ENCODE data around the gene TEPSIN. TPM values are rescaled to one million over a fixed set of nuclear protein-coding genes. Genes with fewer than 3 reads are reported as not detected.

Gene TEPSIN
- polyA plus RNA-seq, 2 donors = 21.6 to 40.3 TPM

GRCh38 chr17:81183807-81184206, 55.0 kb downstream of the TEPSIN start:
- H3K9me3 ChIP-seq (ENCODE audit: control insufficient read depth in 2 of 2, insufficient read depth in 1 of 2, low read depth in 1 of 2, low read length in 1 of 2) = peaks cover 0 to 7% of the 10 kb centered on the region in 2 donors
- no peaks in the 10 kb centered on the region for H3K4me1 ChIP-seq (ENCODE audit: control insufficient read depth in 2 of 2, insufficient read depth in 2 of 2, low read length in 1 of 2)
- no peak overlapping the region for H3K4me3 ChIP-seq (ENCODE audit: low read depth in 1 of 2, low read length in 2 of 2)
- H3K27me3 ChIP-seq (ENCODE audit: control insufficient read depth in 1 of 2, insufficient read depth in 2 of 2, low read length in 2 of 2) = peaks cover 0 to 8% of the 10 kb centered on the region in 2 donors
- H3K27ac ChIP-seq (ENCODE audit: low read depth in 2 of 2, low read length in 1 of 2) = no peak overlapping the region
- WGBS, 2 donors = 89 to 93% methylated on average over 11 of the region's 11 CpGs
- no peaks in the 10 kb centered on the region for H3K36me3 ChIP-seq (ENCODE audit: control insufficient read depth in 2 of 2, insufficient read depth in 2 of 2, low read length in 1 of 2)

- no peak overlapping the region for H3K27ac ChIP-seq (ENCODE audit: low read depth in 2 of 2, low read length in 1 of 2)
- H3K27me3 ChIP-seq (ENCODE audit: control insufficient read depth in 1 of 2, insufficient read depth in 2 of 2, low read length in 2 of 2) = peaks cover 0 to 8% of the 10 kb centered on the region in 2 donors
- no peak overlapping the region for H3K4me3 ChIP-seq (ENCODE audit: low read depth in 1 of 2, low read length in 2 of 2)
- 86 to 89% methylated on average over 10 of the region's 10 CpGs for WGBS, 2 donors
- no peaks in the 10 kb centered on the region for H3K36me3 ChIP-seq (ENCODE audit: control insufficient read depth in 2 of 2, insufficient read depth in 2 of 2, low read length in 1 of 2)
- H3K4me1 ChIP-seq (ENCODE audit: control insufficient read depth in 2 of 2, insufficient read depth in 2 of 2, low read length in 1 of 2) = no peaks in the 10 kb centered on the region
- H3K9me3 ChIP-seq (ENCODE audit: control insufficient read depth in 2 of 2, insufficient read depth in 1 of 2, low read depth in 1 of 2, low read length in 1 of 2) = peaks cover 0 to 7% of the 10 kb centered on the region in 2 donors
Measured at GRCh38 chr17:81183316-81183715, 55.5 kb downstream of the TEPSIN start.

- Histone ChIP-seq H3K9me3 (ENCODE audit: control insufficient read depth in 2 of 2, insufficient read depth in 1 of 2, low read depth in 1 of 2, low read length in 1 of 2) (peaks cover 0 to 7% of the 10 kb centered on the region in 2 donors), H3K4me1 (ENCODE audit: control insufficient read depth in 2 of 2, insufficient read depth in 2 of 2, low read length in 1 of 2) (no peaks in the 10 kb centered on the region), H3K36me3 (ENCODE audit: control insufficient read depth in 2 of 2, insufficient read depth in 2 of 2, low read length in 1 of 2) (no peaks in the 10 kb centered on the region), H3K27me3 (ENCODE audit: control insufficient read depth in 1 of 2, insufficient read depth in 2 of 2, low read length in 2 of 2) (peaks cover 0 to 8% of the 10 kb centered on the region in 2 donors), H3K27ac (ENCODE audit: low read depth in 2 of 2, low read length in 1 of 2) (no peak overlapping the region), H3K4me3 (ENCODE audit: low read depth in 1 of 2, low read length in 2 of 2) (no peak overlapping the region)
- 82 to 86% methylated on average over 5 of the region's 5 CpGs for WGBS, 2 donors
Measured at GRCh38 chr17:81182596-81182995, 56.3 kb downstream of the TEPSIN start.

- Histone ChIP-seq H3K36me3 (ENCODE audit: control insufficient read depth in 2 of 2, insufficient read depth in 2 of 2, low read length in 1 of 2) (no peaks in the 10 kb centered on the region), H3K27ac (ENCODE audit: low read depth in 2 of 2, low read length in 1 of 2) (no peak overlapping the region), H3K9me3 (ENCODE audit: control insufficient read depth in 2 of 2, insufficient read depth in 1 of 2, low read depth in 1 of 2, low read length in 1 of 2) (peaks cover 0 to 7% of the 10 kb centered on the region in 2 donors), H3K4me1 (ENCODE audit: control insufficient read depth in 2 of 2, insufficient read depth in 2 of 2, low read length in 1 of 2) (no peaks in the 10 kb centered on the region), H3K27me3 (ENCODE audit: control insufficient read depth in 1 of 2, insufficient read depth in 2 of 2, low read length in 2 of 2) (peaks cover 0 to 8% of the 10 kb centered on the region in 2 donors), H3K4me3 (ENCODE audit: low read depth in 1 of 2, low read length in 2 of 2) (no peak overlapping the region)
- 90 to 91% methylated on average over 19 of the region's 19 CpGs for WGBS, 2 donors
Measured at GRCh38 chr17:81181811-81182185, 57.1 kb downstream of the TEPSIN start.

- WGBS, 2 donors = 88 to 89% methylated on average over 49 of the region's 49 CpGs
- no peak overlapping the region for H3K27ac ChIP-seq (ENCODE audit: low read depth in 2 of 2, low read length in 1 of 2)
- H3K27me3 ChIP-seq (ENCODE audit: control insufficient read depth in 1 of 2, insufficient read depth in 2 of 2, low read length in 2 of 2) = peaks cover 0 to 8% of the 10 kb centered on the region in 2 donors
- no peaks in the 10 kb centered on the region for H3K36me3 ChIP-seq (ENCODE audit: control insufficient read depth in 2 of 2, insufficient read depth in 2 of 2, low read length in 1 of 2)
- H3K4me3 ChIP-seq (ENCODE audit: low read depth in 1 of 2, low read length in 2 of 2) = no peak overlapping the region
- peaks cover 0 to 7% of the 10 kb centered on the region in 2 donors for H3K9me3 ChIP-seq (ENCODE audit: control insufficient read depth in 2 of 2, insufficient read depth in 1 of 2, low read depth in 1 of 2, low read length in 1 of 2)
- H3K4me1 ChIP-seq (ENCODE audit: control insufficient read depth in 2 of 2, insufficient read depth in 2 of 2, low read length in 1 of 2) = no peaks in the 10 kb centered on the region
Measured at GRCh38 chr17:81180836-81181810, 57.7 kb downstream of the TEPSIN start.

- Histone ChIP-seq H3K27me3 (ENCODE audit: control insufficient read depth in 1 of 2, insufficient read depth in 2 of 2, low read length in 2 of 2) (peaks cover 0 to 8% of the 10 kb centered on the region in 2 donors), H3K36me3 (ENCODE audit: control insufficient read depth in 2 of 2, insufficient read depth in 2 of 2, low read length in 1 of 2) (no peaks in the 10 kb centered on the region), H3K4me1 (ENCODE audit: control insufficient read depth in 2 of 2, insufficient read depth in 2 of 2, low read length in 1 of 2) (no peaks in the 10 kb centered on the region), H3K9me3 (ENCODE audit: control insufficient read depth in 2 of 2, insufficient read depth in 1 of 2, low read depth in 1 of 2, low read length in 1 of 2) (peaks cover 0 to 7% of the 10 kb centered on the region in 2 donors), H3K27ac (ENCODE audit: low read depth in 2 of 2, low read length in 1 of 2) (no peak overlapping the region), H3K4me3 (ENCODE audit: low read depth in 1 of 2, low read length in 2 of 2) (no peak overlapping the region)
- 70 to 79% methylated on average over 12 of the region's 12 CpGs for WGBS, 2 donors
Measured at GRCh38 chr17:81179861-81180260, 59.0 kb downstream of the TEPSIN start.

- H3K9me3 ChIP-seq (ENCODE audit: control insufficient read depth in 2 of 2, insufficient read depth in 1 of 2, low read depth in 1 of 2, low read length in 1 of 2) = peaks cover 0 to 7% of the 10 kb centered on the region in 2 donors
- H3K27ac ChIP-seq (ENCODE audit: low read depth in 2 of 2, low read length in 1 of 2) = no peak overlapping the region
- WGBS, 2 donors = 70 to 74% methylated on average over 9 of the region's 9 CpGs
- peaks cover 0 to 4% of the 10 kb centered on the region in 2 donors for H3K27me3 ChIP-seq (ENCODE audit: control insufficient read depth in 1 of 2, insufficient read depth in 2 of 2, low read length in 2 of 2)
- no peaks in the 10 kb centered on the region for H3K36me3 ChIP-seq (ENCODE audit: control insufficient read depth in 2 of 2, insufficient read depth in 2 of 2, low read length in 1 of 2)
- H3K4me1 ChIP-seq (ENCODE audit: control insufficient read depth in 2 of 2, insufficient read depth in 2 of 2, low read length in 1 of 2) = no peaks in the 10 kb centered on the region
- no peak overlapping the region for H3K4me3 ChIP-seq (ENCODE audit: low read depth in 1 of 2, low read length in 2 of 2)
Measured at GRCh38 chr17:81179220-81179619, 59.6 kb downstream of the TEPSIN start.

Other genes with a start within 250 kb of the TEPSIN start
- 10 to 100 TPM; 21.5 to 26.7 TPM for gene CHMP6, start 247.2 kb downstream of the TEPSIN start, polyA plus RNA-seq
- gene BAIAP2, start 203.9 kb downstream of the TEPSIN start, polyA plus RNA-seq = 100 to 1,000 TPM in 1 of 2 donors, 10 to 100 TPM in 1; 91.2 to 107 TPM
- gene PVALEF, start 73.5 kb downstream of the TEPSIN start, polyA plus RNA-seq = not detected
- gene AATK, start 72.8 kb downstream of the TEPSIN start, polyA plus RNA-seq = 1 to 10 TPM; 1.1 to 1.2 TPM
- gene CEP131, start 16.1 kb downstream of the TEPSIN start, polyA plus RNA-seq = 1 to 10 TPM; 5.2 to 8.7 TPM
- gene NDUFAF8, start 263 bp upstream of the TEPSIN start, polyA plus RNA-seq = 10 to 100 TPM; 34.0 to 37.1 TPM
- gene SLC38A10, start 56.3 kb upstream of the TEPSIN start, polyA plus RNA-seq = 10 to 100 TPM; 22.9 to 40.5 TPM
- gene BAHCC1, start 156.4 kb upstream of the TEPSIN start, polyA plus RNA-seq = 1 to 10 TPM; 3.0 to 9.1 TPM